Aorta (tissue), 5 donors: Measurements from ENCODE around the gene CELF1. TPM values are rescaled to one million over a fixed set of nuclear protein-coding genes. Genes with fewer than 3 reads are reported as not detected.
A peak's percentile ranks its signal among the peaks of the same experiment; 100 is the strongest.
"Not testable (repeated sequence)": the region's sequence is repeated elsewhere in the genome, so short reads cannot be mapped to it uniquely, and the experiment has no call there.

Source experiments
- ATAC-seq: fragments of 200-7000 bp; cut with Tn5 transposase; one replicate; pipeline ENCODE4 v1.9.1; 2022; ENCODE audit warnings: moderate library complexity; ENCODE audit not compliant: low FRiP score
- DNase-seq, 2 donors: peaks; one replicate each; pipeline ENCODE4 v3.0.0-alpha.2; 2020
- H3K27ac ChIP-seq, 2 donors: one replicate each; pipeline ENCODE4 v1.5.1; 2013; ENCODE audit warnings: low read length in 2 of 2, mild to moderate bottlenecking in 2 of 2, moderate library complexity in 2 of 2, control low read depth in 1 of 2, inconsistent platforms in 1 of 2, low read depth in 1 of 2
- H3K27me3 ChIP-seq, 2 donors: one replicate each; pipeline ENCODE4 v1.6.1; 2013; ENCODE audit warnings: control low read depth in 1 of 2, low read length in 1 of 2, mild to moderate bottlenecking in 1 of 2, moderate library complexity in 1 of 2; ENCODE audit not compliant: insufficient read depth in 2 of 2, control insufficient read depth in 1 of 2
- H3K36me3 ChIP-seq, 2 donors: one replicate each; pipeline ENCODE4 v1.6.1; 2013; ENCODE audit warnings: control low read depth in 1 of 2, low read length in 1 of 2, mild to moderate bottlenecking in 1 of 2; ENCODE audit not compliant: insufficient read depth in 2 of 2, control insufficient read depth in 1 of 2
- H3K4me1 ChIP-seq, 2 donors: one replicate each; pipeline ENCODE4 v1.6.1; 2013; ENCODE audit warnings: low read length in 2 of 2, control low read depth in 1 of 2, mild to moderate bottlenecking in 1 of 2, moderate library complexity in 1 of 2; ENCODE audit not compliant: insufficient read depth in 2 of 2, control insufficient read depth in 1 of 2
- H3K4me3 ChIP-seq, 2 donors: one replicate each; pipeline ENCODE4 v1.5.1; 2013; ENCODE audit warnings: low read length in 2 of 2, control low read depth in 1 of 2, mild to moderate bottlenecking in 1 of 2
- H3K9me3 ChIP-seq: one replicate; pipeline ENCODE4 v1.6.1; 2013; ENCODE audit warnings: mild to moderate bottlenecking, low read length; ENCODE audit not compliant: control insufficient read depth
- WGBS, 2 donors: extraction: QIAGEN DNeasy Blood & Tissue Kit; methylation state at CpG; one replicate each; pipeline ENCODE4 v1.1.7; 2013; 5-methylcytosine and 5-hydroxymethylcytosine counted together
- intact Hi-C, 2 donors: fragments of 100-400 bp; cut with DNase I; formaldehyde crosslinking; loops; one replicate each; pipeline versions ENCODE4 v1.14.2 to v1.15.0; 2022
- polyA plus RNA-seq, 2 donors: library from polyadenylated mRNA; stranded (reverse); fragments of 200-250 nt; gene quantifications; one replicate each; pipeline ENCODE4 v1.2.3, GENCODE V29; 2013
- total RNA-seq, 2 donors: library from RNA; stranded (reverse); fragmentation: NEBNext Ultra II Directional; extraction: Animal tissue kit (Norgen Biotek cat#: 25700); gene quantifications; one replicate each; pipeline ENCODE4 v1.2.1, GENCODE V29; 2021
- donor health status: healthy with polysubstance abuse.
- donor health status: Bipolar disorder and iron deficiency.
- donor health status: DM: no; HTN: no; CAD: no.
- donor health status: DM: no; HTN: no; CAD: no.
- donor health status: DM: yes; HTN: yes; CAD: no.

The CELF1 gene
- total and polyA plus RNA-seq, 4 donors: 11.3 to 114 (median 58.1) TPM

GRCh38 chr11:47553406-47553743 lies 443 bp upstream of the CELF1 start:
- peak overlapping the region in 1 of 2 donors; percentile 79 for H3K27ac ChIP-seq
- ATAC-seq (no peak), DNase-seq (no peak)
- H3K9me3 ChIP-seq: no peaks in the 10 kb centered on the region
- intact Hi-C loops: no loop called here
- WGBS, 2 donors: 2 to 5% methylated on average over 9 of the region's 9 CpGs
- peak overlapping the region in 1 of 2 donors; percentile 51 for H3K4me3 ChIP-seq
- no peaks in the 10 kb centered on the region for H3K27me3 ChIP-seq
- H3K36me3 ChIP-seq: no peaks in the 10 kb centered on the region
- peaks cover 0 to 4% of the 10 kb centered on the region in 2 donors for H3K4me1 ChIP-seq

- no peaks in the 10 kb centered on the region for H3K27me3 ChIP-seq
- intact Hi-C loops: no loop called here
- H3K36me3 ChIP-seq: no peaks in the 10 kb centered on the region
- no peaks in the 10 kb centered on the region for H3K9me3 ChIP-seq
- peak; percentile 34 for ATAC-seq
- peaks cover 0 to 4% of the 10 kb centered on the region in 2 donors for H3K4me1 ChIP-seq
- 1% methylated on average over 22 of the region's 22 CpGs for WGBS, 2 donors
- H3K4me3 ChIP-seq: peak overlapping the region; percentile 62 to 89
- peak in 1 of 2 donors; percentile 83 for DNase-seq
- H3K27ac ChIP-seq: peak overlapping the region in 1 of 2 donors; percentile 83
These were observed 821 bp downstream of the CELF1 start for GRCh38 chr11:47552056-47552565.

GRCh38 chr11:47551086-47551485 lies 1.8 kb downstream of the CELF1 start:
- Histone ChIP-seq H3K4me3 (peak overlapping the region in 1 of 2 donors; percentile 15), H3K36me3 (no peaks in the 10 kb centered on the region), H3K27ac (no peak overlapping the region), H3K27me3 (no peaks in the 10 kb centered on the region), H3K9me3 (no peaks in the 10 kb centered on the region), H3K4me1 (peaks cover 0 to 4% of the 10 kb centered on the region in 2 donors)
- DNase-seq (no peak), ATAC-seq (no peak)
- intact Hi-C loops: no loop called here

- DNase-seq: no peak
- Histone ChIP-seq H3K4me1 (peaks cover 0 to 4% of the 10 kb centered on the region in 2 donors), H3K27me3 (no peaks in the 10 kb centered on the region), H3K4me3 (no peak overlapping the region), H3K36me3 (no peaks in the 10 kb centered on the region), H3K9me3 (no peaks in the 10 kb centered on the region), H3K27ac (no peak overlapping the region)
- 77 to 79% methylated on average over 10 of the region's 10 CpGs for WGBS, 2 donors
- no peak for ATAC-seq
- intact Hi-C loops: no loop called here
These were observed 2.5 kb downstream of the CELF1 start for GRCh38 chr11:47550288-47551047.

- ATAC-seq, H3K36me3 ChIP-seq, H3K9me3 ChIP-seq, H3K27me3 ChIP-seq, H3K4me3 ChIP-seq, H3K4me1 ChIP-seq, DNase-seq, H3K27ac ChIP-seq: not testable (repeated sequence)
- intact Hi-C loops: loop anchor here in 1 of 2 donors (5.0 kb wide), 1 partner anchor 34 kb away; no protein-coding TSS in a partner anchor
- 95 to 96% methylated on average over 7 of the region's 7 CpGs for WGBS, 2 donors
These were observed 6.7 kb downstream of the CELF1 start for GRCh38 chr11:47546274-47546673.

- no peak for ATAC-seq
- no peak for DNase-seq
- H3K27me3 ChIP-seq: no peaks in the 10 kb centered on the region
- no peak overlapping the region for H3K27ac ChIP-seq
- H3K9me3 ChIP-seq: no peaks in the 10 kb centered on the region
- intact Hi-C loops: loop anchor here in 1 of 2 donors (5.0 kb wide), 1 partner anchor 33 kb away; no protein-coding TSS in a partner anchor
- WGBS, 2 donors: 96% methylated on average over 6 of the region's 6 CpGs
- H3K4me1 ChIP-seq: peaks cover 0 to 3% of the 10 kb centered on the region in 2 donors
- H3K36me3 ChIP-seq: no peaks in the 10 kb centered on the region
- H3K4me3 ChIP-seq: no peak overlapping the region
These were observed 7.6 kb downstream of the CELF1 start for GRCh38 chr11:47545298-47545697.

GRCh38 chr11:47541070-47541469 lies 11.9 kb downstream of the CELF1 start:
- intact Hi-C loops: loop anchor here in 1 of 2 donors (5.0 kb wide), 1 partner anchor 34 kb away; no protein-coding TSS in a partner anchor
- peaks cover 1 to 7% of the 10 kb centered on the region in 2 donors for H3K4me1 ChIP-seq

GRCh38 chr11:47539681-47540039 lies 13.3 kb downstream of the CELF1 start:
- no peak for ATAC-seq
- Histone ChIP-seq H3K4me1 (peaks cover 1 to 9% of the 10 kb centered on the region in 2 donors), H3K36me3 (no peaks in the 10 kb centered on the region), H3K27ac (no peak overlapping the region), H3K9me3 (no peaks in the 10 kb centered on the region), H3K4me3 (no peak overlapping the region), H3K27me3 (no peaks in the 10 kb centered on the region)
- intact Hi-C loops: loop anchor here in 1 of 2 donors (5.0 kb wide), 1 partner anchor 32 kb away; no protein-coding TSS in a partner anchor
- 61 to 69% methylated on average over 2 of the region's 2 CpGs for WGBS, 2 donors
- DNase-seq: no peak

More at GRCh38 chr11:47541070-47541469, 11.9 kb downstream of the CELF1 start:
- Histone ChIP-seq H3K4me3 (no peak overlapping the region), H3K27me3 (no peaks in the 10 kb centered on the region), H3K27ac (no peak overlapping the region), H3K36me3 (no peaks in the 10 kb centered on the region), H3K9me3 (no peaks in the 10 kb centered on the region)
- ATAC-seq (no peak), DNase-seq (no peak)
- 96 to 97% methylated on average over 2 of the region's 2 CpGs for WGBS, 2 donors
